Mammary epithelial cell (primary cell): ENCODE results near the gene C1QTNF2.

Experiments used
- EZH2 ChIP-seq: IDR thresholded peaks from 2 replicates; pipeline ENCODE4 v1.6.1; 2012; ENCODE audit warnings: low read length, inconsistent platforms, borderline replicate concordance
- TF ChIP-seq, protein P1 (sequence below), 2 donors: IDR thresholded peaks in 1 of 2; conservative IDR thresholded peaks in 1 of 2; 2 replicates each; pipeline ENCODE4 v1.5.1; 2011 to 2012; ENCODE audit warnings: inconsistent platforms in 2 of 2, low read length in 2 of 2, mild to moderate bottlenecking in 2 of 2, control low read depth in 1 of 2, low read depth in 1 of 2; ENCODE audit not compliant: insufficient read depth in 1 of 2; ENCODE audit errors: extremely low read depth in 1 of 2

DNA sequence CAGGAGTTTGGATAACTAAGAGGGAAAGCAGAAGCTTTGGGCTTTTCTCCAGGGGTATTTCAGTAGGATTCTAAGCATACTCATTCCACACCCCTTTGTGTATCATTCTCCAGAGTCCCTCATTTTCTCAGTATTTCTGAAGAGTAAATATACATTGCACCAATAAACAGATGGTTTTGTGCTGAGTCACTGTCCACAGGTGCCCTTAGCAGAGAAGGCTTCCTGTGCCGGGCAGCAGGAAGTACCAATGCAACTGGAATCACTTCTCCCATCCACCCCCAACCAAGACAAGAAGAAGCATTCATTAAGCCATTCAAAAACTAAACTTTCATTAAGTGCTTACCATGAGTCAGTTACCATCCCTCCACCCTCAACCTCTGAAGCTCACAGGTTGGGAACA, 54.5 kb downstream of the C1QTNF2 start:
- TF ChIP-seq, protein P1, sequence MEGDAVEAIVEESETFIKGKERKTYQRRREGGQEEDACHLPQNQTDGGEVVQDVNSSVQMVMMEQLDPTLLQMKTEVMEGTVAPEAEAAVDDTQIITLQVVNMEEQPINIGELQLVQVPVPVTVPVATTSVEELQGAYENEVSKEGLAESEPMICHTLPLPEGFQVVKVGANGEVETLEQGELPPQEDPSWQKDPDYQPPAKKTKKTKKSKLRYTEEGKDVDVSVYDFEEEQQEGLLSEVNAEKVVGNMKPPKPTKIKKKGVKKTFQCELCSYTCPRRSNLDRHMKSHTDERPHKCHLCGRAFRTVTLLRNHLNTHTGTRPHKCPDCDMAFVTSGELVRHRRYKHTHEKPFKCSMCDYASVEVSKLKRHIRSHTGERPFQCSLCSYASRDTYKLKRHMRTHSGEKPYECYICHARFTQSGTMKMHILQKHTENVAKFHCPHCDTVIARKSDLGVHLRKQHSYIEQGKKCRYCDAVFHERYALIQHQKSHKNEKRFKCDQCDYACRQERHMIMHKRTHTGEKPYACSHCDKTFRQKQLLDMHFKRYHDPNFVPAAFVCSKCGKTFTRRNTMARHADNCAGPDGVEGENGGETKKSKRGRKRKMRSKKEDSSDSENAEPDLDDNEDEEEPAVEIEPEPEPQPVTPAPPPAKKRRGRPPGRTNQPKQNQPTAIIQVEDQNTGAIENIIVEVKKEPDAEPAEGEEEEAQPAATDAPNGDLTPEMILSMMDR (conservative IDR thresholded peaks at IDR 0.05 in 1 of 2, IDR thresholded peaks at IDR 0.05 in 1 of 2; ENCODE audit: extremely low read depth in 1 of 2, insufficient read depth in 1 of 2, low read depth in 1 of 2, low read length in 2 of 2), result no peak
- TF ChIP-seq EZH2, result no peak
